Upper lobe of left lung (tissue), 6 donors: ENCODE results near the gene STX16. TPM values are rescaled to one million over a fixed set of nuclear protein-coding genes. Genes with fewer than 3 reads are reported as not detected.
A peak's percentile ranks its signal among the peaks of the same experiment; 100 is the strongest.

ENCODE experiments used
- ATAC-seq, 2 donors: fragments of 200-7000 bp; cut with Tn5 transposase; one replicate each; pipeline ENCODE4 v1.9.1; 2022; ENCODE audit warnings: mild to moderate bottlenecking in 2 of 2, moderate library complexity in 2 of 2; ENCODE audit not compliant: low FRiP score in 2 of 2
- DNase-seq, 2 donors: peaks; one replicate each; pipeline ENCODE4 v3.0.0-alpha.2; 2019 to 2020
- H3K27ac ChIP-seq, 4 donors: fragments of 200-600 bp; sonication (generic); one replicate each; pipeline ENCODE4 v1.5.1; 2016 to 2019
- H3K27me3 ChIP-seq, 4 donors: fragments of 200-600 bp; sonication (generic); one replicate each; pipeline ENCODE4 v1.5.1; 2017 to 2019
- H3K36me3 ChIP-seq, 4 donors: fragments of 200-600 bp; sonication (generic); one replicate each; pipeline ENCODE4 v1.5.1; 2016 to 2019
- H3K4me1 ChIP-seq, 4 donors: fragments of 200-600 bp; sonication (generic); one replicate each; pipeline ENCODE4 v1.5.1; 2018 to 2019
- H3K4me3 ChIP-seq, 4 donors: fragments of 200-600 bp; sonication (generic); one replicate each; pipeline ENCODE4 v1.5.1; 2017 to 2019; ENCODE audit warnings: mild to moderate bottlenecking in 2 of 4, moderate library complexity in 1 of 4
- H3K9me3 ChIP-seq, 4 donors: fragments of 200-600 bp; sonication (generic); one replicate each; pipeline ENCODE4 v1.5.1; 2018 to 2019
- EP300 ChIP-seq, 4 donors: sonication (generic); formaldehyde crosslinking; IDR thresholded peaks; one replicate each; pipeline ENCODE4 v1.5.1; 2017; ENCODE audit warnings: antibody characterized with exemption in 4 of 4, control low read depth in 2 of 4
- POLR2A ChIP-seq, 4 donors: fragments of 450-650 bp; IDR thresholded peaks; one replicate each; pipeline ENCODE4 v1.5.1; 2016 to 2017; ENCODE audit warnings: antibody characterized with exemption in 4 of 4, mild to moderate bottlenecking in 2 of 4
- POLR2AphosphoS5 ChIP-seq, 2 donors: sonication (generic); formaldehyde crosslinking; IDR thresholded peaks; one replicate each; pipeline ENCODE4 v1.5.1; 2017; ENCODE audit warnings: antibody characterized with exemption in 2 of 2
- WGBS, 2 donors: methylation state at CpG; one replicate each; pipeline ENCODE4 v1.1.5; 2017 to 2018; 5-methylcytosine and 5-hydroxymethylcytosine counted together
- total RNA-seq, 6 donors: library from RNA; depleted of rRNA in 4 of 6; stranded (reverse); fragments of >200 nt in 4 of 6; gene quantifications; one replicate each; pipeline versions ENCODE4 v1.1.0 to v1.2.1, GENCODE V29; 2016 to 2021
- TF ChIP-seq, protein P1 (sequence below), 6 experiments: fragments of 450-650 bp in 4 of 6; fragments of 200-600 bp in 2 of 6; sonication (generic) in 2 of 6; IDR thresholded peaks; one replicate each; pipeline ENCODE4 v1.5.1; 2016 to 2019; ENCODE audit warnings: antibody characterized with exemption in 6 of 6
- donor health status: DM: no; HTN: no; CAD: no; lungs with moderate emphysema.
- donor health status: DM: no; HTN: yes; CAD: no; lungs with severe emphysema.

STX16 gene
- total RNA-seq, 6 donors from 2014 or later = 42.1 to 469 (median 64.7) TPM

DNA sequence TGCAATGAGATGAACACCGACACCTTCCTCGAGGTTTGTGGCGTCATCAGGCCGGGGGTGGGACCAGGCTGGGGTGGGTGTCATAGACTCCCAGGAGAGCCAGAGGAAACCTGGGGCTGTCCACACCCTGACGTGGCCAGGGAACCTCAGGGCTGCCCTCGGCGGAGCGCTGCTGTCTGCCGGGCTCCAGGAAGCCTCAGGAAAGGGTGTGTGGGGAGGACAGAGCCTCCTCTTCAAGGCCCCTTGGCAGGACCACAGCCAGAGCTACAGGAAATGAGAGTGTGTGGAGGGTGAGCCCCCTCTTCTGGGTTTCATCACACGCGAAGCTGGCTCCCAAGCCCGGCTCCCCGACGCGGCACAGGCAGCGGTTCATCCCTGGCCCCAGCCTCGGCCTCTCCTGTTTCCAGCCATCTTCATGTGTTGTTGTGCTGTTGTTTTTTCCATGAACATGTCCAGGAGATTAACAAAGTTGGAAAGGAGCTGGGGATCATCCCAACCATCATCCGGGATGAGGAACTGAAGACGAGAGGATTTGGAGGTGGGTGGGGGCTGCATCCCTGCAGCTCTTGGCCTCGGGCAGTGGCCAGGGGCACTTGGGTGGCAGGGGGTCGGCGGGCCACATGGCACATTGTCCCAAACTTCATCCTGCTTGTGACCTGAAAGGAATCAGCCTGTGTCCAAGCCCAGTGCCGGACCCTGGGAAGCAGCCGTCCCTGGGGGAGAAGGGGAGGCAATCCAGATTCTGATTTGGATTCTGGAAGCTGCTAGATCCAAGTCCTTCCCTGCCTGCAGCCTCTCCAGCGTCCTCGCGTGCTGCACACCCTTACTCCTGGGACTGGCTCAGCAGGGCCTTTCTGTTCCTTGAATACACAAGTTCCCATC is 47.9 kb downstream of the STX16 start:
- 85 to 90% methylated on average over 18 to 25 of the region's 27 CpGs for WGBS, 2 donors
- peaks cover 5 to 9% (median 8%) of the 10 kb centered on the region in 4 donors for H3K4me1 ChIP-seq
- no peaks in the 10 kb centered on the region for H3K27me3 ChIP-seq
- H3K4me3 ChIP-seq = no peak overlapping the region
- no peak overlapping the region for H3K27ac ChIP-seq
- H3K36me3 ChIP-seq = peaks cover 15 to 88% (median 62%) of the 10 kb centered on the region in 4 donors
- no peaks in the 10 kb centered on the region for H3K9me3 ChIP-seq
- peak in 1 of 2 donors; percentile 15 for ATAC-seq
- TF ChIP-seq, protein P1, sequence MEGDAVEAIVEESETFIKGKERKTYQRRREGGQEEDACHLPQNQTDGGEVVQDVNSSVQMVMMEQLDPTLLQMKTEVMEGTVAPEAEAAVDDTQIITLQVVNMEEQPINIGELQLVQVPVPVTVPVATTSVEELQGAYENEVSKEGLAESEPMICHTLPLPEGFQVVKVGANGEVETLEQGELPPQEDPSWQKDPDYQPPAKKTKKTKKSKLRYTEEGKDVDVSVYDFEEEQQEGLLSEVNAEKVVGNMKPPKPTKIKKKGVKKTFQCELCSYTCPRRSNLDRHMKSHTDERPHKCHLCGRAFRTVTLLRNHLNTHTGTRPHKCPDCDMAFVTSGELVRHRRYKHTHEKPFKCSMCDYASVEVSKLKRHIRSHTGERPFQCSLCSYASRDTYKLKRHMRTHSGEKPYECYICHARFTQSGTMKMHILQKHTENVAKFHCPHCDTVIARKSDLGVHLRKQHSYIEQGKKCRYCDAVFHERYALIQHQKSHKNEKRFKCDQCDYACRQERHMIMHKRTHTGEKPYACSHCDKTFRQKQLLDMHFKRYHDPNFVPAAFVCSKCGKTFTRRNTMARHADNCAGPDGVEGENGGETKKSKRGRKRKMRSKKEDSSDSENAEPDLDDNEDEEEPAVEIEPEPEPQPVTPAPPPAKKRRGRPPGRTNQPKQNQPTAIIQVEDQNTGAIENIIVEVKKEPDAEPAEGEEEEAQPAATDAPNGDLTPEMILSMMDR (IDR thresholded peaks at IDR 0.05) = no peak
- no peak for TF ChIP-seq EP300 (IDR thresholded peaks at IDR 0.05)
- TF ChIP-seq POLR2AphosphoS5 (IDR thresholded peaks at IDR 0.05) = no peak
- no peak for TF ChIP-seq POLR2A (IDR thresholded peaks at IDR 0.05)
- peak in 1 of 2 donors; percentile 14 for DNase-seq

DNA sequence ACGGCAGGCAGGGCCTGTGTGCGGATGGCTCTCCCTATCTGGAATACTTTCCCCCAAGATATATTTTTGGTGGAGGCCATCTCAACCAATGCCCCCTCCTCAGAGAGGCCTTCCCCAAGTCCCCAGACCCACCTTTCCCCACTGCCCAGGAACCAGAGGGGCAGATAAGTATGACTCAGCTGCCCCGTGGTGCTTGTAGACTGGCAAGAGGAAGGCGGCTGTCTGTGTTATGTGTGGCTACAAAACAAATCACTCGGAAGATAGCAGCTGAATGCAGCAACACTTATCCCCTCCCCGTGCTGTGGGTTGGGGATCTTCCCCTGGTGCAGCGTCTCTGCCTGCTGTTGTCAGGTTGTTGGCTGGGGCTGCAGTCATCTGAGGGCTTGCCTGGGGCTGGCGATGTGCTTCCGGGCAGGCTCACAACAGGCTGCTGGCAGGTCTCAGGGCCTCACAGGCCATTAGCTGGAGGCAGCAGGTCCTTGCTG is 48.6 kb downstream of the STX16 start:
- H3K36me3 ChIP-seq = peaks cover 15 to 95% (median 66%) of the 10 kb centered on the region in 4 donors
- peaks cover 0 to 2% (median 1%) of the 10 kb centered on the region in 4 donors for H3K4me1 ChIP-seq
- ATAC-seq (no peak), DNase-seq (peak in 1 of 2 donors; percentile 14)
- H3K4me3 ChIP-seq = no peak overlapping the region
- H3K27ac ChIP-seq = no peak overlapping the region
- H3K9me3 ChIP-seq = no peaks in the 10 kb centered on the region
- no peak for TF ChIP-seq EP300 (IDR thresholded peaks at IDR 0.05)
- TF ChIP-seq, protein P1 (IDR thresholded peaks at IDR 0.05) = no peak
- no peak for TF ChIP-seq POLR2AphosphoS5 (IDR thresholded peaks at IDR 0.05)
- no peak for TF ChIP-seq POLR2A (IDR thresholded peaks at IDR 0.05)
- WGBS, 2 donors = 74 to 96% methylated on average over 4 to 8 of the region's 9 CpGs
- no peaks in the 10 kb centered on the region for H3K27me3 ChIP-seq

DNA sequence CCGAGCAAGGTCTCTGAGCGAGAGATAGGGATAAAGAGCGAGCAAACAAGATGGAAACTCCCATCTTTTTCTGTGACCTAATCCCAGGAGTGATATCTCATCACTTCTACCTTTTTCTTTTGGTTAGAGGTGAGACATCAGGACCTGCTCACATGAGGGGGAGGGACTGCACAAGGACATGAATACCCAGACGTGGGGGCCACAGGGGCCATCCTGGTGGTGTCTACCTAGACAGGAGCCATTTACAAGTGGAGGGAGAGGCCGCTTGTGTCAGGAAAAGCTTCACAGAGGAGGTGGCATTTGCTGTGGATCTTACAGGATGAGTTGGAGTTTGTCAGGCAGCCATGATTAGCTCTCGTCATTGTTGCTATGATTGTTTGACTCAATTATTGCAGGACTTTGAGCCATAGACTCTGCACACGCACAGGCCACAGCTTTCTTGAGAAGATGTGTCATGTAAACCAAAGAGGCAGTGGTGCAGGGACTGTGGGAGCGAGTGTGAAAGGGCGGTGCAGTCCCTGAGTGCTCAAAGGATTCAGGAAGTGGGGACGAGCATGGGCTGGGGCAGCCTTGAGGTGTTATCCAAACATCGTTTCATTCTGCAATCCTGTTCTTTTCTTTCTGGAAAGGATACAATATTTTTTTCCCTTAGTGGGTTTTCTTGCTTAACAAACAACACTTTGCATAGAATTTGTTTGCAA is 49.2 kb downstream of the STX16 start:
- Histone ChIP-seq H3K27ac (no peak overlapping the region), H3K27me3 (no peaks in the 10 kb centered on the region), H3K36me3 (peaks cover 15 to 99% (median 66%) of the 10 kb centered on the region in 4 donors), H3K4me1 (no peaks in the 10 kb centered on the region), H3K4me3 (no peak overlapping the region), H3K9me3 (no peaks in the 10 kb centered on the region)
- 75 to 87% methylated on average over 11 of the region's 11 CpGs for WGBS, 2 donors
- TF ChIP-seq POLR2A (IDR thresholded peaks at IDR 0.05) (no peak), EP300 (IDR thresholded peaks at IDR 0.05) (no peak), POLR2AphosphoS5 (IDR thresholded peaks at IDR 0.05) (no peak)
- TF ChIP-seq, protein P1 (IDR thresholded peaks at IDR 0.05) = no peak
- ATAC-seq = no peak
- DNase-seq = peak in 1 of 2 donors; percentile 14

DNA sequence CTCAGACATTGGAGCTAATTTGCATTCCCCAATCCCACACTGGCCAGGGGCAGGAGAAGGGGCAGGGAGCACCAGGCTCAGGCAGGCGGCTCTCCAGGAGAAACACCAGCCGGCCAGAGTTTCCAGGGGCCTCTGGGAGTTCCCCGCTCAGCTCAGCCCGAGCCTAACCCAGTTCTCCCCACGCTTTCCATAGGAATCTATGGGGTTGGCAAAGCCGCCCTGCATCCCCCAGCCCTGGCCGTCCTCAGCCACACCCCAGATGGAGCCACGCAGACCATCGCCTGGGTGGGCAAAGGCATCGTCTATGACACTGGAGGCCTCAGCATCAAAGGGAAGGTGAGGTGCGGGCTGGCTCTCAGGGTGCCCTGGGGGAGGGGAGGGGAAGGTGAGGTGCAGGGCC is 49.7 kb downstream of the STX16 start:
- Histone ChIP-seq H3K27ac (no peak overlapping the region), H3K4me3 (no peak overlapping the region), H3K4me1 (no peaks in the 10 kb centered on the region), H3K36me3 (peaks cover 15 to 98% (median 62%) of the 10 kb centered on the region in 4 donors), H3K27me3 (no peaks in the 10 kb centered on the region), H3K9me3 (no peaks in the 10 kb centered on the region)
- ATAC-seq (no peak), DNase-seq (no peak)
- no peak for TF ChIP-seq EP300 (IDR thresholded peaks at IDR 0.05)
- TF ChIP-seq, protein P1 (IDR thresholded peaks at IDR 0.05) = no peak
- TF ChIP-seq POLR2AphosphoS5 (IDR thresholded peaks at IDR 0.05) = no peak
- TF ChIP-seq POLR2A (IDR thresholded peaks at IDR 0.05) = no peak
- 84 to 93% methylated on average over 11 of the region's 11 CpGs for WGBS, 2 donors
